ENCODE results near the gene SYNDIG1. TPM values are rescaled to one million over a fixed set of nuclear protein-coding genes. Genes with fewer than 3 reads are reported as not detected.

Gene SYNDIG1
- total RNA-seq, 2 experiments from 2014 or later: not detected

GRCh38 chr20:24543741-24544140, 74.3 kb downstream of the SYNDIG1 start:
- no peak overlapping the region for H3K27ac Mint-ChIP-seq
- TF ChIP-seq, protein P1, sequence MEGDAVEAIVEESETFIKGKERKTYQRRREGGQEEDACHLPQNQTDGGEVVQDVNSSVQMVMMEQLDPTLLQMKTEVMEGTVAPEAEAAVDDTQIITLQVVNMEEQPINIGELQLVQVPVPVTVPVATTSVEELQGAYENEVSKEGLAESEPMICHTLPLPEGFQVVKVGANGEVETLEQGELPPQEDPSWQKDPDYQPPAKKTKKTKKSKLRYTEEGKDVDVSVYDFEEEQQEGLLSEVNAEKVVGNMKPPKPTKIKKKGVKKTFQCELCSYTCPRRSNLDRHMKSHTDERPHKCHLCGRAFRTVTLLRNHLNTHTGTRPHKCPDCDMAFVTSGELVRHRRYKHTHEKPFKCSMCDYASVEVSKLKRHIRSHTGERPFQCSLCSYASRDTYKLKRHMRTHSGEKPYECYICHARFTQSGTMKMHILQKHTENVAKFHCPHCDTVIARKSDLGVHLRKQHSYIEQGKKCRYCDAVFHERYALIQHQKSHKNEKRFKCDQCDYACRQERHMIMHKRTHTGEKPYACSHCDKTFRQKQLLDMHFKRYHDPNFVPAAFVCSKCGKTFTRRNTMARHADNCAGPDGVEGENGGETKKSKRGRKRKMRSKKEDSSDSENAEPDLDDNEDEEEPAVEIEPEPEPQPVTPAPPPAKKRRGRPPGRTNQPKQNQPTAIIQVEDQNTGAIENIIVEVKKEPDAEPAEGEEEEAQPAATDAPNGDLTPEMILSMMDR (IDR thresholded peaks at IDR 0.05): no peak
- no peaks in the 10 kb centered on the region for H3K4me1 ChIP-seq (ENCODE audit: insufficient read depth, low read length)
- ATAC-seq (ENCODE audit: poor library complexity) (no peak), DNase-seq (no peak)
- H3K27me3 ChIP-seq (ENCODE audit: control insufficient read depth in 1 of 2, insufficient read depth in 2 of 2, low read length in 2 of 2): peaks cover 0 to 6% of the 10 kb centered on the region in 2 experiments
- no peaks in the 10 kb centered on the region for H3K27me3 Mint-ChIP-seq
- peaks cover 0 to 10% of the 10 kb centered on the region in 2 experiments for H3K9me3 ChIP-seq (ENCODE audit: control insufficient read depth in 1 of 2, insufficient read depth in 1 of 2, low read length in 2 of 2)
- H3K4me1 Mint-ChIP-seq (ENCODE audit: low read depth): no peaks in the 10 kb centered on the region
- ChIA-PET CTCF (no interaction called here), POLR2A (no interaction called here)
- no peak overlapping the region for H3K4me3 Mint-ChIP-seq
- no peaks in the 10 kb centered on the region for H3K9me3 Mint-ChIP-seq
- no peak overlapping the region for H3K27ac ChIP-seq (ENCODE audit: low read depth in 1 of 2, low read length in 2 of 2)
- no peaks in the 10 kb centered on the region for H3K36me3 ChIP-seq (ENCODE audit: insufficient read depth, low read length)
- no peaks in the 10 kb centered on the region for H3K36me3 Mint-ChIP-seq (ENCODE audit: low read depth)
- H3K4me3 ChIP-seq (ENCODE audit: low read length): no peak overlapping the region
- intact Hi-C loops (cut with DNase I, micrococcal nuclease): no loop called here

DNA sequence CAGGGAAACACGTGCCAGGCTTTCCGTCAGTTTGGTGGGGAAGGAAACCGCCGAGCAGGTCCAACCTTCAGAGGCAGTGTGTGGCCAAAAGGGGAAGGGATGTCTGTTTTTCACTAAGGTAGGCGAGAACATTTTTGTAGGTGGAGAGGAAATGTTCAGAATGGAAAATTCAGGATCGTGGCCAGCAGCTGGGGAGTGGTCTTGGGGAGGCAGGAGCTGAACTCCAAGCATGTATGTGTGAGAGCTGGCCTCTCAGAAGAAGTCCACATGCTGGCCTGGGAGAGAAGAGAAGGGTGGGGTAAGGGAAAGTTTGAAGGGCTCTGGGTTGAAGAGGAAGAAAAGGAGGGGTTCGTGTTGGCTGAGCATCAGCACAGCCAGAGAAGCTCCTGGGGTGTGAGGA, 74.9 kb downstream of the SYNDIG1 start:
- DNase-seq (no peak), ATAC-seq (ENCODE audit: poor library complexity) (no peak)
- ChIA-PET CTCF (no interaction called here), POLR2A (no interaction called here)
- no peaks in the 10 kb centered on the region for H3K27me3 Mint-ChIP-seq
- H3K27ac Mint-ChIP-seq: no peak overlapping the region
- no peaks in the 10 kb centered on the region for H3K4me1 Mint-ChIP-seq (ENCODE audit: low read depth)
- no peaks in the 10 kb centered on the region for H3K9me3 Mint-ChIP-seq
- Histone ChIP-seq H3K27me3 (ENCODE audit: control insufficient read depth in 1 of 2, insufficient read depth in 2 of 2, low read length in 2 of 2) (peaks cover 0 to 6% of the 10 kb centered on the region in 2 experiments), H3K36me3 (ENCODE audit: insufficient read depth, low read length) (no peaks in the 10 kb centered on the region), H3K9me3 (ENCODE audit: control insufficient read depth in 1 of 2, insufficient read depth in 1 of 2, low read length in 2 of 2) (peaks cover 0 to 10% of the 10 kb centered on the region in 2 experiments), H3K4me1 (ENCODE audit: insufficient read depth, low read length) (no peaks in the 10 kb centered on the region), H3K27ac (ENCODE audit: low read depth in 1 of 2, low read length in 2 of 2) (no peak overlapping the region), H3K4me3 (ENCODE audit: low read length) (no peak overlapping the region)
- TF ChIP-seq, protein P1 (IDR thresholded peaks at IDR 0.05): no peak
- no peak overlapping the region for H3K4me3 Mint-ChIP-seq
- H3K36me3 Mint-ChIP-seq (ENCODE audit: low read depth): no peaks in the 10 kb centered on the region
- intact Hi-C loops (cut with DNase I, micrococcal nuclease): no loop called here

DNA sequence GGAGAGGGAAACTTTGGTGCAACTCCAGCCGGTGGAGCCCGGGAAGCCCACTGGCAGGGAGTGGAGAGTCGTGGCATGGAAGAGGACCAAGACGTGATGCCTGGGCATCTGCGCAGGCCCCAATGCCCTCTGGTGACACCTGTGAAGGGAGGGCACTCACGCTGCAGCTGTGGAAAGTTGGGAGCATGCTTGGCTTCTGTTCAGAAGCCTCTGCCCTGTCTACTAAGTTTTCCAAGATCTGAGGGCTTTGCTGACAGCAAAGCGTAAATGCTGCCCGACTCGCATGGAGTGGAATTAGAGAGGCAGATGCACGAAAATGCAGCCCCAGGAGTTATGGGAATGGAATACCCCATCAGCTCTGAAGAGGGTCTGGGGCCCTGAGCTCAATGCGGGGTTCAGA, 75.7 kb downstream of the SYNDIG1 start:
- Mint-ChIP-seq H3K27ac (no peak overlapping the region), H3K36me3 (ENCODE audit: low read depth) (no peaks in the 10 kb centered on the region), H3K4me1 (ENCODE audit: low read depth) (no peaks in the 10 kb centered on the region), H3K4me3 (no peak overlapping the region), H3K27me3 (no peaks in the 10 kb centered on the region), H3K9me3 (no peaks in the 10 kb centered on the region)
- Histone ChIP-seq H3K4me1 (ENCODE audit: insufficient read depth, low read length) (no peaks in the 10 kb centered on the region), H3K27me3 (ENCODE audit: control insufficient read depth in 1 of 2, insufficient read depth in 2 of 2, low read length in 2 of 2) (peaks cover 0 to 6% of the 10 kb centered on the region in 2 experiments), H3K4me3 (ENCODE audit: low read length) (no peak overlapping the region), H3K27ac (ENCODE audit: low read depth in 1 of 2, low read length in 2 of 2) (no peak overlapping the region), H3K9me3 (ENCODE audit: control insufficient read depth in 1 of 2, insufficient read depth in 1 of 2, low read length in 2 of 2) (peaks cover 0 to 10% of the 10 kb centered on the region in 2 experiments), H3K36me3 (ENCODE audit: insufficient read depth, low read length) (no peaks in the 10 kb centered on the region)
- intact Hi-C loops (cut with DNase I, micrococcal nuclease): no loop called here
- CTCF ChIA-PET: no interaction called here
- DNase-seq (no peak), ATAC-seq (ENCODE audit: poor library complexity) (no peak)
- POLR2A ChIA-PET: no interaction called here
- TF ChIP-seq, protein P1 (IDR thresholded peaks at IDR 0.05): no peak
